ENCODE measurements around the gene PTPN5. TPM values are rescaled to one million over a fixed set of nuclear protein-coding genes. Genes with fewer than 3 reads are reported as not detected.
"Not testable (repeated sequence)": the region's sequence is repeated elsewhere in the genome, so short reads cannot be mapped to it uniquely, and the experiment has no call there.

The PTPN5 gene
- total and polyA plus RNA-seq, 9 donors = 0.43 to 9.5 (median 1.5) TPM

- TF ChIP-seq POLR2A (IDR thresholded peaks at IDR 0.05) (peak; percentile 95), EP300 (IDR thresholded peaks at IDR 0.05) (peak; percentile 46), CTCF (IDR thresholded peaks at IDR 0.05) (peak in 1 of 3 donors; percentile 26)
- Histone ChIP-seq H3K9me3 (no peaks in the 10 kb centered on the region), H3K4me3 (peak within 1 kb of the TSS; percentile 95), H3K27me3 (no peaks in the 10 kb centered on the region), H3K27ac (peak within 1 kb of the TSS; percentile 100), H3K4me1 (ENCODE audit: insufficient read depth) (peaks cover 20% of the 10 kb centered on the region), H3K36me3 (no peaks in the 10 kb centered on the region)
- 0 to 1% (median 1%) methylated on average over 32 to 98 of the region's 98 CpGs for WGBS, 3 donors
- peak; percentile 96 to 98 (median 97) for DNase-seq
- intact Hi-C loops (cut with DNase I) = loop anchor here in 1 of 4 donors (10.0 kb wide), 1 partner anchor 304 kb away; the partner anchor contains the start of gene LDHA
These were observed 93.0 kb downstream of the PTPN5 start, which contains the start of gene TMEM86A for GRCh38 chr11:18698341-18699268. Gene TMEM86A, plus strand, starts transcription at chr11:18698779. Its CDS starts 108 bp downstream, at chr11:18698887.

- peak overlapping the region; percentile 100 for H3K27ac ChIP-seq
- 91 to 92% (median 91%) methylated on average over 4 of the region's 4 CpGs for WGBS, 3 donors
- H3K9me3 ChIP-seq = no peaks in the 10 kb centered on the region
- H3K4me1 ChIP-seq (ENCODE audit: insufficient read depth) = peaks cover 20% of the 10 kb centered on the region
- H3K27me3 ChIP-seq = no peaks in the 10 kb centered on the region
- no peak for DNase-seq
- TF ChIP-seq EP300 (IDR thresholded peaks at IDR 0.05) = no peak
- no peak for TF ChIP-seq CTCF (IDR thresholded peaks at IDR 0.05)
- TF ChIP-seq POLR2A (IDR thresholded peaks at IDR 0.05) = no peak
- H3K36me3 ChIP-seq = no peaks in the 10 kb centered on the region
- intact Hi-C loops (cut with DNase I) = loop anchor here in 1 of 4 donors (10.0 kb wide), 1 partner anchor 303 kb away; the partner anchor contains the start of gene LDHA
- no peak overlapping the region for H3K4me3 ChIP-seq
These were observed 94.0 kb downstream of the PTPN5 start for GRCh38 chr11:18697576-18697975.

- Histone ChIP-seq H3K27me3 (no peaks in the 10 kb centered on the region), H3K4me1 (ENCODE audit: insufficient read depth) (peaks cover 20% of the 10 kb centered on the region), H3K9me3 (no peaks in the 10 kb centered on the region), H3K27ac (peak overlapping the region in 1 of 2 donors; percentile 29), H3K36me3 (no peaks in the 10 kb centered on the region), H3K4me3 (no peak overlapping the region)
- DNase-seq = no peak
- 78 to 82% (median 80%) methylated on average over 2 of the region's 2 CpGs for WGBS, 3 donors
- intact Hi-C loops (cut with DNase I) = loop anchor here in 1 of 4 donors (10.0 kb wide), 1 partner anchor 302 kb away; the partner anchor contains the start of gene LDHA
- TF ChIP-seq EP300 (IDR thresholded peaks at IDR 0.05) = no peak
- no peak for TF ChIP-seq CTCF (IDR thresholded peaks at IDR 0.05)
These were observed 94.9 kb downstream of the PTPN5 start for GRCh38 chr11:18696638-18697225.

- H3K36me3 ChIP-seq = no peaks in the 10 kb centered on the region
- intact Hi-C loops (cut with DNase I) = loop anchor here in 1 of 4 donors (10.0 kb wide), 1 partner anchor 298 kb away; the partner anchor contains the start of gene LDHA
- no peaks in the 10 kb centered on the region for H3K27me3 ChIP-seq
- no peak for DNase-seq
- H3K9me3 ChIP-seq = no peaks in the 10 kb centered on the region
- peaks cover under 1% of the 10 kb centered on the region for H3K4me1 ChIP-seq (ENCODE audit: insufficient read depth)
- H3K4me3 ChIP-seq = no peak overlapping the region
- 69 to 72% (median 71%) methylated on average over 9 of the region's 9 CpGs for WGBS, 3 donors
- no peak overlapping the region for H3K27ac ChIP-seq
- TF ChIP-seq EP300 (IDR thresholded peaks at IDR 0.05) (no peak), CTCF (IDR thresholded peaks at IDR 0.05) (no peak), POLR2A (IDR thresholded peaks at IDR 0.05) (no peak)
These were observed 98.4 kb downstream of the PTPN5 start for GRCh38 chr11:18692941-18693760.

- not testable (repeated sequence) for H3K27me3 ChIP-seq; H3K27ac ChIP-seq; H3K4me3 ChIP-seq; H3K9me3 ChIP-seq; H3K36me3 ChIP-seq; DNase-seq; H3K4me1 ChIP-seq (ENCODE audit: insufficient read depth)
- intact Hi-C loops (cut with DNase I) = loop anchor here in 1 of 4 donors (10.0 kb wide), 1 partner anchor 297 kb away; the partner anchor contains the start of gene LDHA
- WGBS, 3 donors = 67 to 71% (median 70%) methylated on average over 4 of the region's 4 CpGs
These were observed 100.0 kb downstream of the PTPN5 start for GRCh38 chr11:18691467-18692140.

Data from ovary (tissue), 9 donors.